GM19455 (cell line): ENCODE data around the gene COLGALT1.
"Not testable (repeated sequence)": the region's sequence is repeated elsewhere in the genome, so short reads cannot be mapped to it uniquely, and the experiment has no call there.

Experiments used
- ATAC-seq: cut with Tn5 transposase; IDR thresholded peaks from one replicate; pipeline ENCODE4 v1.9.1; 2021; ENCODE audit not compliant: unreplicated experiment

COLGALT1 gene

GRCh38 chr19:17555480-17555928, at the start of gene COLGALT1:
COLGALT1 (plus strand) TSS chr19:17555649; CDS start chr19:17555714, 65 bp downstream.
- ATAC-seq: peak; percentile 79

- no peak for ATAC-seq
Measured at GRCh38 chr19:17506745-17507144, 48.7 kb upstream of the COLGALT1 start.

GRCh38 chr19:17508558-17508933, 46.9 kb upstream of the COLGALT1 start:
- not testable (repeated sequence) for ATAC-seq

GRCh38 chr19:17510220-17510993, 45.0 kb upstream of the COLGALT1 start:
- ATAC-seq: no peak

GRCh38 chr19:17511724-17512573, 43.5 kb upstream of the COLGALT1 start:
- peak; percentile 45 for ATAC-seq

GRCh38 chr19:17512574-17512939, 42.9 kb upstream of the COLGALT1 start:
- no peak for ATAC-seq

- ATAC-seq: no peak
Measured at GRCh38 chr19:17515408-17516149, 39.9 kb upstream of the COLGALT1 start.

GRCh38 chr19:17517898-17518297, 37.6 kb upstream of the COLGALT1 start:
- ATAC-seq: no peak

GRCh38 chr19:17518654-17519053, 36.8 kb upstream of the COLGALT1 start:
- not testable (repeated sequence) for ATAC-seq

- ATAC-seq: no peak
Measured at GRCh38 chr19:17519967-17520366, 35.5 kb upstream of the COLGALT1 start.

GRCh38 chr19:17520865-17521264, 34.6 kb upstream of the COLGALT1 start:
- no peak for ATAC-seq

- ATAC-seq: peak; percentile 67
Measured at GRCh38 chr19:17522988-17523872, 32.2 kb upstream of the COLGALT1 start.

- no peak for ATAC-seq
Measured at GRCh38 chr19:17524651-17525050, 30.8 kb upstream of the COLGALT1 start.

- ATAC-seq: no peak
Measured at GRCh38 chr19:17525141-17525540, 30.3 kb upstream of the COLGALT1 start.

GRCh38 chr19:17526922-17527321, 28.5 kb upstream of the COLGALT1 start:
- no peak for ATAC-seq

GRCh38 chr19:17527326-17527725, 28.1 kb upstream of the COLGALT1 start:
- no peak for ATAC-seq

- no peak for ATAC-seq
Measured at GRCh38 chr19:17528610-17529009, 26.8 kb upstream of the COLGALT1 start.

GRCh38 chr19:17529239-17530158, 25.9 kb upstream of the COLGALT1 start:
- no peak for ATAC-seq

- ATAC-seq: no peak
Measured at GRCh38 chr19:17530586-17530985, 24.9 kb upstream of the COLGALT1 start.
